ENCODE measurements around the gene TSPAN15. TPM values are rescaled to one million over a fixed set of nuclear protein-coding genes. Genes with fewer than 3 reads are reported as not detected.

TSPAN15 gene
- total and polyA plus RNA-seq, 2 of the 4 experiments (the other 2 are of a cell fraction): 0.48 TPM; not detected in 1

DNA sequence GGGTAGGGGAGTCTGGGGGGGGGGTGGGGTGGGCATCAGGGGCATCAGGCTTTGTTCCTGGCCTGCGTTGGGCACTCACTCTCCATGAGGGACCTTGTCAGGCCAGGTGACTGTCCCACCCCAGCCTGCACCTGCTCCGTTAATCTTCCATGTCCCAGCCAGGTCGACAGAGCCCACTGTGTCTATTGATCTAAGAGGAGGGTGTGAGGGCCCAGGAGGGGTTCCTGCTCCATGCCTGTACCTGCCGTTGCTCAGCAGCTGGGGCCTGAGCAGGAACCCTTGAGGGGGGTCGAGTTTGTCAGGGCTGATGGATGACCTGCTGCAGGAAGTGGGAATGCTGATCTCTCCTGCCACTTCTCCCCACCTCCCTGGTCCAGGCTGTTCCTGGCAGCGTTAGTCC is 103.3 kb downstream of the TSPAN15 start:
- no peak overlapping the region for H4K91ac ChIP-seq (ENCODE audit: insufficient read depth, low read depth, low read length)
- H3K23ac ChIP-seq (ENCODE audit: low read depth, low read length): no peak overlapping the region
- H2AFZ ChIP-seq (replicated peaks; ENCODE audit: low read length, poor library complexity): no peak overlapping the region
- H3K9me1 ChIP-seq (ENCODE audit: insufficient read depth, low read length): no peaks in the 10 kb centered on the region
- H2BK120ac ChIP-seq (ENCODE audit: low read depth, low read length): no peak overlapping the region
- dilution Hi-C loops (cut with HindIII; ENCODE audit: low sequenced_read_pairs, unreplicated experiment) (no loop called here), in situ Hi-C loops (cut with MboI; ENCODE audit: low sequenced_read_pairs) (loop anchor here (5.0 kb wide), 1 partner anchor 73 kb away; no protein-coding TSS in a partner anchor), intact Hi-C loops (cut with micrococcal nuclease) (no loop called here)
- no peaks in the 10 kb centered on the region for H3K36me3 ChIP-seq (ENCODE audit: control insufficient read depth, insufficient read depth, low read length)
- H3K27me3 ChIP-seq (ENCODE audit: control insufficient read depth, insufficient read depth, low read length): peaks cover 27% of the 10 kb centered on the region
- no peaks in the 10 kb centered on the region for H4K20me1 ChIP-seq (ENCODE audit: insufficient read depth, low read length)
- DNase-seq: no peak
- no peak overlapping the region for H2AK5ac ChIP-seq (ENCODE audit: low read depth, low read length)
- WGBS, 2 experiments (ENCODE audit: extremely low coverage in 2 of 2, insufficient read length in 1 of 2): no CpG with 5 or more reads among the region's 6 CpGs
- no peak overlapping the region for H4K5ac ChIP-seq (ENCODE audit: low read depth, low read length)
- no TSS peak for BruUV-seq (replicated peaks)
- no peak overlapping the region for H3K4me2 ChIP-seq (ENCODE audit: low read depth, low read length)
- POLR2A ChIA-PET (ENCODE audit: unreplicated experiment): no interaction called here
- TF ChIP-seq MXI1 (IDR thresholded peaks at IDR 0.05; ENCODE audit: borderline replicate concordance, low read depth, low read length): no peak
- no peak overlapping the region for H2AK9ac ChIP-seq (replicated peaks; ENCODE audit: low read depth, low read length, poor library complexity)
- H2BK20ac ChIP-seq (ENCODE audit: low read depth, low read length): no peak overlapping the region
- H3K14ac ChIP-seq (replicated peaks; ENCODE audit: low read depth, low read length): no peak overlapping the region
- H3K4me3 ChIP-seq (ENCODE audit: insufficient read depth, low read depth, low read length): no peak overlapping the region
- H3K9ac ChIP-seq (ENCODE audit: low read depth, low read length): no peak overlapping the region
- H3K18ac ChIP-seq (ENCODE audit: low read depth, low read length): no peak overlapping the region
- no peak overlapping the region for H2BK5ac ChIP-seq (ENCODE audit: low read depth, low read length, poor library complexity, severe bottlenecking)
- H3K56ac ChIP-seq (ENCODE audit: extremely low read depth, insufficient read depth, low read length): no peak overlapping the region
- ATAC-seq (ENCODE audit: low read depth): no peak
- H3K4me1 ChIP-seq (ENCODE audit: control insufficient read depth, insufficient read depth, low read length): no peaks in the 10 kb centered on the region
- no peak overlapping the region for H3K4ac ChIP-seq (ENCODE audit: low read depth, low read length)
- H3K27ac ChIP-seq (ENCODE audit: insufficient read depth, low read length): no peak overlapping the region
- CTCF ChIA-PET: no interaction called here
- H4K8ac ChIP-seq (ENCODE audit: low read depth in 2 of 2, low read length in 2 of 2): no peak overlapping the region
- no peak overlapping the region for H2BK15ac ChIP-seq (ENCODE audit: low read depth, low read length)
- no peaks in the 10 kb centered on the region for H3K79me1 ChIP-seq (ENCODE audit: low read depth in 1 of 2, low read length in 2 of 2)
- peaks cover 8% of the 10 kb centered on the region for H3K9me3 ChIP-seq (ENCODE audit: control insufficient read depth, insufficient read depth, low read length)

Other genes with a start within 250 kb of the TSPAN15 start
- under 0.01 TPM in 1 of 2 replicates, not detected in the other for gene HKDC1, start 231.1 kb upstream of the TSPAN15 start, total RNA-seq (2012; rRNA removed)
- 0.03 and 0.07 TPM in 2 replicates for gene HKDC1, start 231.1 kb upstream of the TSPAN15 start, polyA plus RNA-seq (2012; rRNA removed)
- gene HK1, start 173.0 kb upstream of the TSPAN15 start, total RNA-seq (2012; rRNA removed): 90.5 and 107 TPM in 2 replicates
- gene HK1, start 173.0 kb upstream of the TSPAN15 start, polyA plus RNA-seq (2012; rRNA removed): 47.7 and 53.7 TPM in 2 replicates
- gene TACR2, start 34.5 kb upstream of the TSPAN15 start, total RNA-seq (2012; rRNA removed): not detected in 2 replicates
- not detected in 2 replicates for gene TACR2, start 34.5 kb upstream of the TSPAN15 start, polyA plus RNA-seq (2012; rRNA removed)
- not detected in 2 replicates for gene NEUROG3, start 122.0 kb downstream of the TSPAN15 start, total RNA-seq (2012; rRNA removed)
- not detected in 2 replicates for gene NEUROG3, start 122.0 kb downstream of the TSPAN15 start, polyA plus RNA-seq (2012; rRNA removed)
- 0.18 and 0.28 TPM in 2 replicates for gene FAM241B, start 178.8 kb downstream of the TSPAN15 start, total RNA-seq (2012; rRNA removed)
- gene FAM241B, start 178.8 kb downstream of the TSPAN15 start, polyA plus RNA-seq (2012; rRNA removed): 1.2 and 1.4 TPM in 2 replicates